WTC11 (cell line): Measurements from ENCODE around the gene AK8. TPM values are rescaled to one million over a fixed set of nuclear protein-coding genes. Genes with fewer than 3 reads are reported as not detected.

ENCODE experiments used
- ATAC-seq: fragments of 200-7000 bp; cut with Tn5 transposase; 2 replicates; pipeline ENCODE4 v1.10.0; 2021; ENCODE audit warnings: mild to moderate bottlenecking, moderate library complexity
- CTCF ChIA-PET: fragments of 300-600 bp; sonication (Branson Sonifier 250); formaldehyde crosslinking; loops from one replicate; lab custom pipeline; 2021; ENCODE audit warnings: antibody characterized with exemption; lab: Charles Lee
- POLR2A ChIA-PET: fragments of 350-600 bp; sonication (Branson Sonifier 250); formaldehyde crosslinking; loops from one replicate; lab custom pipeline; 2021; ENCODE audit warnings: antibody characterized with exemption; lab: Charles Lee
- DNase-seq: peaks from one replicate; pipeline ENCODE4 v3.0.0; 2021; ENCODE audit warnings: low spot score
- H3K27ac Mint-ChIP-seq: 2 replicates; pipeline ENCODE4 v1.8.0; 2021; ENCODE audit warnings: mixed read lengths
- H3K27me3 Mint-ChIP-seq: 2 replicates; pipeline ENCODE4 v1.8.0; 2021; ENCODE audit warnings: low read depth, mild to moderate bottlenecking, moderate library complexity, mixed read lengths
- H3K36me3 Mint-ChIP-seq: 2 replicates; pipeline ENCODE4 v1.8.0; 2021; ENCODE audit warnings: mixed read lengths
- H3K4me1 Mint-ChIP-seq: 2 replicates; pipeline ENCODE4 v1.8.0; 2022; ENCODE audit warnings: mixed read lengths
- H3K4me3 Mint-ChIP-seq: 2 replicates; pipeline ENCODE4 v1.8.0; 2021; ENCODE audit warnings: mild to moderate bottlenecking, moderate library complexity, mixed read lengths
- H3K9me3 Mint-ChIP-seq: 2 replicates; pipeline ENCODE4 v1.8.0; 2021; ENCODE audit warnings: mixed read lengths
- EMX1 ChIP-seq: fragments of 250-450 bp; sonication (Bioruptor Pico); IDR thresholded peaks from 2 replicates; pipeline ENCODE4 v1.8.0; 2021; ENCODE audit warnings: mild to moderate bottlenecking
- GABPB1 ChIP-seq: sonication (generic); formaldehyde crosslinking; IDR thresholded peaks from 2 replicates; pipeline ENCODE4 v1.8.1; 2023; ENCODE audit warnings: mild to moderate bottlenecking, missing genetic modification reagents
- GTF2I ChIP-seq: fragments of 250-450 bp; sonication (Bioruptor Pico); conservative IDR thresholded peaks from 2 replicates; pipeline ENCODE4 v1.4.0; 2021; ENCODE audit warnings: mild to moderate bottlenecking
- HMGA2 ChIP-seq: fragments of 250-450 bp; sonication (Bioruptor Pico); IDR thresholded peaks from 2 replicates; pipeline ENCODE4 v1.4.0; 2021; ENCODE audit warnings: mild to moderate bottlenecking, moderate library complexity
- NFYB ChIP-seq: sonication (generic); formaldehyde crosslinking; conservative IDR thresholded peaks from 2 replicates; pipeline ENCODE4 v1.8.0; 2022; ENCODE audit warnings: low read depth, missing genetic modification reagents
- NR1H2 ChIP-seq: sonication (generic); formaldehyde crosslinking; IDR thresholded peaks from 2 replicates; pipeline ENCODE4 v1.9.0; 2021; ENCODE audit warnings: mild to moderate bottlenecking, moderate library complexity, missing genetic modification reagents
- STAT6 ChIP-seq: sonication (generic); formaldehyde crosslinking; conservative IDR thresholded peaks from 2 replicates; pipeline ENCODE4 v1.8.1; 2023; ENCODE audit warnings: mild to moderate bottlenecking, low read depth, missing genetic modification reagents, moderate library complexity
- USF1 ChIP-seq: sonication (generic); formaldehyde crosslinking; IDR thresholded peaks from 2 replicates; pipeline ENCODE4 v1.8.0; 2022; ENCODE audit warnings: mild to moderate bottlenecking, missing genetic modification reagents
- USF2 ChIP-seq: sonication (generic); formaldehyde crosslinking; IDR thresholded peaks from 2 replicates; pipeline ENCODE4 v1.8.1; 2023; ENCODE audit warnings: mild to moderate bottlenecking, missing genetic modification reagents, moderate library complexity
- ZNF317 ChIP-seq: sonication (generic); formaldehyde crosslinking; IDR thresholded peaks from 2 replicates; pipeline ENCODE4 v1.8.1; 2023; ENCODE audit warnings: low read depth, mild to moderate bottlenecking, moderate library complexity, missing genetic modification reagents, borderline replicate concordance
- total RNA-seq: library from RNA; stranded (reverse); gene quantifications from 3 replicates; pipeline ENCODE4 v1.2.3, GENCODE V29; 2021
- TF ChIP-seq, protein P1 (sequence below): sonication (generic); formaldehyde crosslinking; IDR thresholded peaks from 2 replicates; pipeline ENCODE4 v1.8.0; 2022; ENCODE audit warnings: missing genetic modification reagents
- TF ChIP-seq, protein P2 (sequence below): sonication (generic); formaldehyde crosslinking; IDR thresholded peaks from 2 replicates; pipeline ENCODE4 v1.8.0; 2023; ENCODE audit warnings: mild to moderate bottlenecking, missing genetic modification reagents
- TF ChIP-seq, protein P3 (sequence below): fragments of 250-450 bp; sonication (Bioruptor Pico); IDR thresholded peaks from 2 replicates; pipeline ENCODE4 v1.9.0; 2021; ENCODE audit warnings: moderate library complexity, mild to moderate bottlenecking, inconsistent platforms, borderline replicate concordance
- TF ChIP-seq, protein P4 (sequence below): sonication (generic); formaldehyde crosslinking; IDR thresholded peaks from 2 replicates; pipeline ENCODE4 v1.8.0; 2022; ENCODE audit warnings: mild to moderate bottlenecking, missing genetic modification reagents

Gene AK8
- total RNA-seq, 1 experiment from 2014 or later, result 0.48 TPM

GRCh38 chr9:132853482-132853881 is 24.6 kb downstream of the AK8 start:
- CTCF ChIA-PET, result no interaction called here
- Mint-ChIP-seq H3K27me3 (no peaks in the 10 kb centered on the region; the same call in 1 of the 2 replicates), H3K27ac (no peak overlapping the region), H3K4me1 (peaks cover 21% of the 10 kb centered on the region), H3K36me3 (no peaks in the 10 kb centered on the region), H3K9me3 (no peaks in the 10 kb centered on the region), H3K4me3 (no peak overlapping the region)
- TF ChIP-seq HMGA2 (CRISPR knock-in tag), result no peak
- DNase-seq (no peak), ATAC-seq (no peak)
- POLR2A ChIA-PET, result interaction anchor here (0.6 kb wide), 1 partner anchor 69 kb away, joined by 3 read pairs; no protein-coding TSS in a partner anchor

- Mint-ChIP-seq H3K4me3 (no peak overlapping the region), H3K36me3 (no peaks in the 10 kb centered on the region), H3K27me3 (no peaks in the 10 kb centered on the region; the same call in 1 of the 2 replicates)
These were observed 28.8 kb downstream of the AK8 start for GRCh38 chr9:132849185-132849706.

More at GRCh38 chr9:132849185-132849706, 28.8 kb downstream of the AK8 start:
- DNase-seq (no peak), ATAC-seq (no peak)
- Mint-ChIP-seq H3K9me3 (no peaks in the 10 kb centered on the region), H3K27ac (peak overlapping the region; percentile 15; the same call in 1 of the 2 replicates), H3K4me1 (peaks cover 15% of the 10 kb centered on the region)
- ChIA-PET CTCF (interaction anchor here (0.5 to 1.6 kb wide), 41 partner anchors 8 to 493 kb away, joined by 3 to 16 read pairs (median 5); partner anchors contain the start of genes SPACA9 and TSC1), POLR2A (interaction anchor here (0.6 to 1.0 kb wide), 2 partner anchors 30 to 1072 kb away, joined by 3 to 8 read pairs; no protein-coding TSS in a partner anchor)
- TF ChIP-seq USF1 (CRISPR knock-in tag), result no peak
- TF ChIP-seq GABPB1, result no peak
- no peak for TF ChIP-seq NR1H2 (CRISPR knock-in tag)
- no peak for TF ChIP-seq GTF2I
- TF ChIP-seq HMGA2 (CRISPR knock-in tag), result no peak
- no peak for TF ChIP-seq EMX1
- no peak for TF ChIP-seq USF2 (CRISPR knock-in tag)
- no peak for TF ChIP-seq ZNF317 (CRISPR knock-in tag)
- TF ChIP-seq NFYB (CRISPR knock-in tag), result no peak
- TF ChIP-seq STAT6 (CRISPR knock-in tag), result no peak
- TF ChIP-seq, protein P1, sequence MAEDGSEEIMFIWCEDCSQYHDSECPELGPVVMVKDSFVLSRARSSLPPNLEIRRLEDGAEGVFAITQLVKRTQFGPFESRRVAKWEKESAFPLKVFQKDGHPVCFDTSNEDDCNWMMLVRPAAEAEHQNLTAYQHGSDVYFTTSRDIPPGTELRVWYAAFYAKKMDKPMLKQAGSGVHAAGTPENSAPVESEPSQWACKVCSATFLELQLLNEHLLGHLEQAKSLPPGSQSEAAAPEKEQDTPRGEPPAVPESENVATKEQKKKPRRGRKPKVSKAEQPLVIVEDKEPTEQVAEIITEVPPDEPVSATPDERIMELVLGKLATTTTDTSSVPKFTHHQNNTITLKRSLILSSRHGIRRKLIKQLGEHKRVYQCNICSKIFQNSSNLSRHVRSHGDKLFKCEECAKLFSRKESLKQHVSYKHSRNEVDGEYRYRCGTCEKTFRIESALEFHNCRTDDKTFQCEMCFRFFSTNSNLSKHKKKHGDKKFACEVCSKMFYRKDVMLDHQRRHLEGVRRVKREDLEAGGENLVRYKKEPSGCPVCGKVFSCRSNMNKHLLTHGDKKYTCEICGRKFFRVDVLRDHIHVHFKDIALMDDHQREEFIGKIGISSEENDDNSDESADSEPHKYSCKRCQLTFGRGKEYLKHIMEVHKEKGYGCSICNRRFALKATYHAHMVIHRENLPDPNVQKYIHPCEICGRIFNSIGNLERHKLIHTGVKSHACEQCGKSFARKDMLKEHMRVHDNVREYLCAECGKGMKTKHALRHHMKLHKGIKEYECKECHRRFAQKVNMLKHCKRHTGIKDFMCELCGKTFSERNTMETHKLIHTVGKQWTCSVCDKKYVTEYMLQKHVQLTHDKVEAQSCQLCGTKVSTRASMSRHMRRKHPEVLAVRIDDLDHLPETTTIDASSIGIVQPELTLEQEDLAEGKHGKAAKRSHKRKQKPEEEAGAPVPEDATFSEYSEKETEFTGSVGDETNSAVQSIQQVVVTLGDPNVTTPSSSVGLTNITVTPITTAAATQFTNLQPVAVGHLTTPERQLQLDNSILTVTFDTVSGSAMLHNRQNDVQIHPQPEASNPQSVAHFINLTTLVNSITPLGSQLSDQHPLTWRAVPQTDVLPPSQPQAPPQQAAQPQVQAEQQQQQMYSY (CRISPR knock-in tag), result no peak
- TF ChIP-seq, protein P2, sequence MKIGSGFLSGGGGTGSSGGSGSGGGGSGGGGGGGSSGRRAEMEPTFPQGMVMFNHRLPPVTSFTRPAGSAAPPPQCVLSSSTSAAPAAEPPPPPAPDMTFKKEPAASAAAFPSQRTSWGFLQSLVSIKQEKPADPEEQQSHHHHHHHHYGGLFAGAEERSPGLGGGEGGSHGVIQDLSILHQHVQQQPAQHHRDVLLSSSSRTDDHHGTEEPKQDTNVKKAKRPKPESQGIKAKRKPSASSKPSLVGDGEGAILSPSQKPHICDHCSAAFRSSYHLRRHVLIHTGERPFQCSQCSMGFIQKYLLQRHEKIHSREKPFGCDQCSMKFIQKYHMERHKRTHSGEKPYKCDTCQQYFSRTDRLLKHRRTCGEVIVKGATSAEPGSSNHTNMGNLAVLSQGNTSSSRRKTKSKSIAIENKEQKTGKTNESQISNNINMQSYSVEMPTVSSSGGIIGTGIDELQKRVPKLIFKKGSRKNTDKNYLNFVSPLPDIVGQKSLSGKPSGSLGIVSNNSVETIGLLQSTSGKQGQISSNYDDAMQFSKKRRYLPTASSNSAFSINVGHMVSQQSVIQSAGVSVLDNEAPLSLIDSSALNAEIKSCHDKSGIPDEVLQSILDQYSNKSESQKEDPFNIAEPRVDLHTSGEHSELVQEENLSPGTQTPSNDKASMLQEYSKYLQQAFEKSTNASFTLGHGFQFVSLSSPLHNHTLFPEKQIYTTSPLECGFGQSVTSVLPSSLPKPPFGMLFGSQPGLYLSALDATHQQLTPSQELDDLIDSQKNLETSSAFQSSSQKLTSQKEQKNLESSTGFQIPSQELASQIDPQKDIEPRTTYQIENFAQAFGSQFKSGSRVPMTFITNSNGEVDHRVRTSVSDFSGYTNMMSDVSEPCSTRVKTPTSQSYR, result no peak
- TF ChIP-seq, protein P3, sequence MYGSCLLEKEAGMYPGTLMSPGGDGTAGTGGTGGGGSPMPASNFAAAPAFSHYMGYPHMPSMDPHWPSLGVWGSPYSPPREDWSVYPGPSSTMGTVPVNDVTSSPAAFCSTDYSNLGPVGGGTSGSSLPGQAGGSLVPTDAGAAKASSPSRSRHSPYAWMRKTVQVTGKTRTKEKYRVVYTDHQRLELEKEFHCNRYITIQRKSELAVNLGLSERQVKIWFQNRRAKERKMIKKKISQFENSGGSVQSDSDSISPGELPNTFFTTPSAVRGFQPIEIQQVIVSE (CRISPR knock-in tag), result no peak
- TF ChIP-seq, protein P4, sequence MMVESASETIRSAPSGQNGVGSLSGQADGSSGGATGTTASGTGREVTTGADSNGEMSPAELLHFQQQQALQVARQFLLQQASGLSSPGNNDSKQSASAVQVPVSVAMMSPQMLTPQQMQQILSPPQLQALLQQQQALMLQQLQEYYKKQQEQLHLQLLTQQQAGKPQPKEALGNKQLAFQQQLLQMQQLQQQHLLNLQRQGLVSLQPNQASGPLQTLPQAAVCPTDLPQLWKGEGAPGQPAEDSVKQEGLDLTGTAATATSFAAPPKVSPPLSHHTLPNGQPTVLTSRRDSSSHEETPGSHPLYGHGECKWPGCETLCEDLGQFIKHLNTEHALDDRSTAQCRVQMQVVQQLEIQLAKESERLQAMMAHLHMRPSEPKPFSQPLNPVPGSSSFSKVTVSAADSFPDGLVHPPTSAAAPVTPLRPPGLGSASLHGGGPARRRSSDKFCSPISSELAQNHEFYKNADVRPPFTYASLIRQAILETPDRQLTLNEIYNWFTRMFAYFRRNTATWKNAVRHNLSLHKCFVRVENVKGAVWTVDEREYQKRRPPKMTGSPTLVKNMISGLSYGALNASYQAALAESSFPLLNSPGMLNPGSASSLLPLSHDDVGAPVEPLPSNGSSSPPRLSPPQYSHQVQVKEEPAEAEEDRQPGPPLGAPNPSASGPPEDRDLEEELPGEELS, result no peak
